ENCODE data around the gene SLC2A5. TPM values are rescaled to one million over a fixed set of nuclear protein-coding genes. Genes with fewer than 3 reads are reported as not detected.

SLC2A5 gene
- total and polyA plus RNA-seq, 12 donors = 0.50 to 29.9 (median 4.3) TPM

DNA sequence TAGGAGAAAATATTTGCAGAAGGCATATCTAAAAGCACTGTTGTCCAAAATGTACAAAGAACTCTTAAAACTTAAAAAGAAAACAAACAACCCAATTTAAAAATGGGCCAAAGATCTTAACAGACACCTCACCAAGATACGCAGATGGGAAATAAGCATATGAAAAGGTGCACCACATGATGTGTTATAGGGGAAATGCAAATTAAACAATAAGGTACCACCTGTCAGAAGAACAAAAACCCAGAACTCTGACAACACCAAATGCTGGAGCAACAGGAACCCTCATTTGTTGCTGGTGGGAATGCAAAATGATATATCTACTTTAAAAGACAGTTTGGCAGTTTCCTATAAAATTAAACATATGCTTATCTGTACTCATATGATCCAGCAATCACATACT lies 18.1 kb downstream of the SLC2A5 start:
- Histone ChIP-seq H3K9me3 (replicated peaks in 1 of 3) (no peaks in the 10 kb centered on the region), H3K27ac (no peak overlapping the region), H3K4me1 (replicated peaks in 1 of 2) (no peaks in the 10 kb centered on the region), H3K36me3 (replicated peaks in 1 of 2) (no peaks in the 10 kb centered on the region), H3K4me3 (no peak overlapping the region), H3K27me3 (no peaks in the 10 kb centered on the region)
- DNase-seq = no peak
- WGBS, 4 donors = 63 to 85% (median 76%) methylated on average over 1 of the region's 1 CpG
- no peak for TF ChIP-seq POLR2A (IDR thresholded peaks at IDR 0.05)
- TF ChIP-seq, protein P1, sequence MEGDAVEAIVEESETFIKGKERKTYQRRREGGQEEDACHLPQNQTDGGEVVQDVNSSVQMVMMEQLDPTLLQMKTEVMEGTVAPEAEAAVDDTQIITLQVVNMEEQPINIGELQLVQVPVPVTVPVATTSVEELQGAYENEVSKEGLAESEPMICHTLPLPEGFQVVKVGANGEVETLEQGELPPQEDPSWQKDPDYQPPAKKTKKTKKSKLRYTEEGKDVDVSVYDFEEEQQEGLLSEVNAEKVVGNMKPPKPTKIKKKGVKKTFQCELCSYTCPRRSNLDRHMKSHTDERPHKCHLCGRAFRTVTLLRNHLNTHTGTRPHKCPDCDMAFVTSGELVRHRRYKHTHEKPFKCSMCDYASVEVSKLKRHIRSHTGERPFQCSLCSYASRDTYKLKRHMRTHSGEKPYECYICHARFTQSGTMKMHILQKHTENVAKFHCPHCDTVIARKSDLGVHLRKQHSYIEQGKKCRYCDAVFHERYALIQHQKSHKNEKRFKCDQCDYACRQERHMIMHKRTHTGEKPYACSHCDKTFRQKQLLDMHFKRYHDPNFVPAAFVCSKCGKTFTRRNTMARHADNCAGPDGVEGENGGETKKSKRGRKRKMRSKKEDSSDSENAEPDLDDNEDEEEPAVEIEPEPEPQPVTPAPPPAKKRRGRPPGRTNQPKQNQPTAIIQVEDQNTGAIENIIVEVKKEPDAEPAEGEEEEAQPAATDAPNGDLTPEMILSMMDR (IDR thresholded peaks at IDR 0.05) = no peak
- intact Hi-C loops (cut with DNase I) = no loop called here

DNA sequence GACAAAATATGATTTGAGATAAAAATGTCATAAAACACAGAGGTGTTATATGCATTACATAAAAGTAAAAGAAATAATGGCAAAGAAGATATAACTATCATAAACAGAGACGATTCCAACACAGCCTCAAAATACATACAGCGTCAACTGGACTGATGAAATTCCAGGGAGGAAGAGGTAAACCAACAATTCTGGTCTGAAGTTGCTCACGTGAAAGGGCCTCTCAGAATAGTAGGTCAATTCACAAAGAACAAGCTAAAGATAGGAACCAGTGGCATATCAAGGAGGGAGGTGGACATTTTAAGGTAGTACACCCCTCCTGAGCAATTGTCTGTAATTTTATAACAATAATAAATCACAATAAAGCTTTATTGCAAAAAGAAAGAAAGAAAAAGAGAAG lies 18.6 kb downstream of the SLC2A5 start:
- Histone ChIP-seq H3K4me1 (replicated peaks in 1 of 2) (no peaks in the 10 kb centered on the region), H3K36me3 (replicated peaks in 1 of 2) (no peaks in the 10 kb centered on the region), H3K27ac (no peak overlapping the region), H3K9me3 (replicated peaks in 1 of 3) (no peaks in the 10 kb centered on the region), H3K27me3 (no peaks in the 10 kb centered on the region), H3K4me3 (no peak overlapping the region)
- DNase-seq = no peak
- TF ChIP-seq, protein P1 (IDR thresholded peaks at IDR 0.05) = no peak
- TF ChIP-seq POLR2A (IDR thresholded peaks at IDR 0.05) = no peak
- 65 to 77% (median 74%) methylated on average over 3 of the region's 3 CpGs for WGBS, 4 donors
- intact Hi-C loops (cut with DNase I) = no loop called here

DNA sequence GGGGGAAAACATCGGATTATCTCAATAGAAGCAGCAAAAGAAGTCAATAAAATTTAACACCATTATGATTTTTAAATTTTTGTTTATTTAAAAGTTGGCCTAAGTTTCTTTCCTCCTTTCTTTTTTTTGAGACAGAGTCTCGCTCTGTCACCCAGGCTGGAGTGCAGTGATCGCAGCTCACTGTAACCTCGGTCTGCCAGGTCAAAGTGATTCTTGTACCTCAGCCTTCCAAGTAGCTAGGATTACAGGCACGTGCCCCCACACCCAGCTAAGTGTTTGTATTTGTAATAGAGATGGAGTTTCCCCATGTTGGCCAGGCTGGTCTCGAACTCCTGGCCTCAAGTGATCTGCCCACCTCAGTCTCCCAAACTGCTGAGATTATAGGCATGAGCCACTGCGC lies 20.9 kb downstream of the SLC2A5 start:
- Histone ChIP-seq H3K27ac (no peak overlapping the region), H3K4me1 (replicated peaks in 1 of 2) (no peaks in the 10 kb centered on the region), H3K27me3 (no peaks in the 10 kb centered on the region), H3K9me3 (replicated peaks in 1 of 3) (no peaks in the 10 kb centered on the region), H3K4me3 (no peak overlapping the region), H3K36me3 (replicated peaks in 1 of 2) (no peaks in the 10 kb centered on the region)
- WGBS, 4 donors = 82 to 88% (median 86%) methylated on average over 7 of the region's 7 CpGs
- intact Hi-C loops (cut with DNase I) = no loop called here
- TF ChIP-seq, protein P1 (IDR thresholded peaks at IDR 0.05) = no peak
- no peak for TF ChIP-seq POLR2A (IDR thresholded peaks at IDR 0.05)
- DNase-seq = no peak

DNA sequence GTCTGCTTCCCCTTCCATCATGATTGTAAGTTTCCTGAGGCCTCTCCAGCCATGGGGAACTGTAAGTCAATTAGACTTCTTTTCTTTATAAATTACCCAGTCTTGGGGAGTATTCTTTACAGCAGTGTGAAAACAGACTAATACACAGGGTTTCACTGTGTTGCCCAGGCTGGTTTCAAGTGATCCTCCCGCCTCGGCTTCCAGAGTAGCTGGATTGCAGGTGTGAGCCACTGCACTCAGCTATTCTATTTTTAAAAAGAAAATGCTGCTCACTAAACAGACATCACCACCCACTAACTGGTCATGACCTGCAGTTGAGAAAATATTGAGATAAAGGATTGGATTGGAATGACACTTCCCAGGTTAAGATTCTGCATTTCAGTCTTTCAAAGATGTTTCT lies 22.4 kb downstream of the SLC2A5 start:
- no peak for DNase-seq
- Histone ChIP-seq H3K9me3 (replicated peaks in 1 of 3) (no peaks in the 10 kb centered on the region), H3K27me3 (no peaks in the 10 kb centered on the region), H3K27ac (no peak overlapping the region), H3K4me3 (no peak overlapping the region), H3K4me1 (replicated peaks in 1 of 2) (no peaks in the 10 kb centered on the region), H3K36me3 (replicated peaks in 1 of 2) (no peaks in the 10 kb centered on the region)
- intact Hi-C loops (cut with DNase I) = no loop called here
- TF ChIP-seq POLR2A (IDR thresholded peaks at IDR 0.05) = no peak
- TF ChIP-seq, protein P1 (IDR thresholded peaks at IDR 0.05) = no peak
- WGBS, 4 donors = 88 to 95% (median 93%) methylated on average over 2 of the region's 2 CpGs

Measured in adrenal gland (tissue), 12 donors.